Keratinocyte (primary cell): Measurements from ENCODE around the gene SLC33A1. TPM values are rescaled to one million over a fixed set of nuclear protein-coding genes. Genes with fewer than 3 reads are reported as not detected.

Experiments
- DNase-seq: peaks from one replicate; pipeline ENCODE4 v3.0.0-alpha.2; 2011; ENCODE audit warnings: low read depth, missing footprints, low spot score
- FAIRE-seq: peaks from 2 replicates; lab custom pipeline; 2011; peaks lifted over from hg19 to GRCh38; lab: Jason Lieb, UNC
- H2AFZ ChIP-seq: 2 replicates; pipeline ENCODE4 v1.6.0; 2012; ENCODE audit warnings: low read length, control low read depth, inconsistent platforms; ENCODE audit not compliant: control insufficient read depth
- H3K27ac ChIP-seq: 2 replicates; pipeline ENCODE4 v1.5.1; 2011; ENCODE audit warnings: low read length; ENCODE audit not compliant: control insufficient read depth, insufficient read depth
- H3K27me3 ChIP-seq: 3 replicates; pipeline ENCODE4 v1.6.0; 2011; ENCODE audit warnings: low read length; ENCODE audit not compliant: control insufficient read depth, insufficient read depth; ENCODE audit errors: extremely low read depth
- H3K36me3 ChIP-seq, 2 experiments: 2 replicates in 1 of 2; 3 replicates in 1 of 2; pipeline ENCODE4 v1.5.1; 2011; ENCODE audit warnings: low read length in 2 of 2, mild to moderate bottlenecking in 1 of 2; ENCODE audit not compliant: control insufficient read depth in 2 of 2, insufficient read depth in 2 of 2; ENCODE audit errors: extremely low read depth in 1 of 2
- H3K4me1 ChIP-seq: 3 replicates; pipeline ENCODE4 v1.5.1; 2011; ENCODE audit warnings: low read length; ENCODE audit not compliant: control insufficient read depth, insufficient read depth; ENCODE audit errors: extremely low read depth
- H3K4me2 ChIP-seq: 3 replicates; pipeline ENCODE4 v1.6.0; 2011; ENCODE audit warnings: low read depth, low read length; ENCODE audit not compliant: control insufficient read depth, insufficient read depth; ENCODE audit errors: extremely low read depth
- H3K4me3 ChIP-seq, 3 experiments: fragments of 200-600 bp in 1 of 3; sonication (generic) in 1 of 3; 2 replicates in 2 of 3; 3 replicates in 1 of 3; pipeline ENCODE4 v1.5.1; 2011 to 2016; ENCODE audit warnings: low read length in 3 of 3, mild to moderate bottlenecking in 3 of 3, control low read depth in 2 of 3, inconsistent platforms in 1 of 3, low read depth in 1 of 3, mixed read lengths in 1 of 3, mixed run types in 1 of 3, moderate library complexity in 1 of 3; ENCODE audit not compliant: control insufficient read depth in 2 of 3, insufficient read depth in 2 of 3; ENCODE audit errors: extremely low read depth in 1 of 3
- H3K79me2 ChIP-seq: 2 replicates; pipeline ENCODE4 v1.6.0; 2012; ENCODE audit warnings: low read length; ENCODE audit not compliant: control insufficient read depth, insufficient read depth
- H3K9ac ChIP-seq: 3 replicates; pipeline ENCODE4 v1.6.0; 2011; ENCODE audit warnings: low read length; ENCODE audit not compliant: control insufficient read depth, insufficient read depth; ENCODE audit errors: extremely low read depth
- H3K9me1 ChIP-seq: 3 replicates; pipeline ENCODE4 v1.6.0; 2011; ENCODE audit warnings: low read length; ENCODE audit not compliant: control insufficient read depth, insufficient read depth; ENCODE audit errors: extremely low read depth
- H3K9me3 ChIP-seq: 2 replicates; pipeline ENCODE4 v1.5.1; 2012; ENCODE audit warnings: low read depth, low read length; ENCODE audit not compliant: control insufficient read depth
- H4K20me1 ChIP-seq: 3 replicates; pipeline ENCODE4 v1.6.0; 2011; ENCODE audit warnings: low read length; ENCODE audit not compliant: control insufficient read depth, insufficient read depth; ENCODE audit errors: extremely low read depth
- CTCF ChIP-seq, 3 experiments: IDR thresholded peaks in 1 of 3; conservative IDR thresholded peaks in 1 of 3; optimal IDR thresholded peaks in 1 of 3; 2 replicates in 2 of 3; 3 replicates in 1 of 3; pipeline versions ENCODE3 to v1.5.1; 2011; ENCODE audit warnings: low read length in 3 of 3, mild to moderate bottlenecking in 3 of 3, moderate library complexity in 2 of 3, control low read depth in 1 of 3, inconsistent platforms in 1 of 3; ENCODE audit not compliant: insufficient read depth in 2 of 3; ENCODE audit errors: extremely low read depth in 1 of 3
- EZH2 ChIP-seq: IDR thresholded peaks from one replicate; pipeline ENCODE4 v1.6.1; 2012; ENCODE audit warnings: inconsistent platforms, mild to moderate bottlenecking, low read length, moderate library complexity
- dilution Hi-C: fragments of 300-500 bp; cut with MboI; formaldehyde crosslinking; loops from one replicate; pipeline ENCODE4 v1.7.0; 2020; ENCODE audit warnings: low sequenced_read_pairs; ENCODE audit not compliant: extremely low pct_ligation_motif_present
- polyA plus RNA-seq, 5 experiments: library from polyadenylated mRNA; depleted of rRNA in 3 of 5; stranded (reverse) in 3 of 5; stranded (forward) in 1 of 5; unstranded in 1 of 5; fragments of >200 nt; gene quantifications; 1 replicate in 1 of 5; 2 replicates in 3 of 5; 3 replicates in 1 of 5; pipeline versions ENCODE4 v1.2.1 to v1.2.3, GENCODE V29; 2011 to 2012; ENCODE audit warnings: missing spikeins in 2 of 5, low read depth in 1 of 5, low replicate concordance in 1 of 5

SLC33A1 gene
- polyA plus RNA-seq, 1 donor (not counting 4 experiments of a cell fraction or from before 2014, with no cell fraction given) = 33.9 TPM

- Histone ChIP-seq H3K4me1 (no peaks in the 10 kb centered on the region), H3K4me3 (no peak overlapping the region), H3K9me3 (no peaks in the 10 kb centered on the region), H3K9me1 (no peaks in the 10 kb centered on the region), H3K27ac (no peak overlapping the region), H3K27me3 (no peaks in the 10 kb centered on the region), H3K4me2 (no peak overlapping the region), H4K20me1 (no peaks in the 10 kb centered on the region), H3K36me3 (no peaks in the 10 kb centered on the region), H3K9ac (no peak overlapping the region), H2AFZ (no peak overlapping the region), H3K79me2 (no peaks in the 10 kb centered on the region)
- no peak for TF ChIP-seq EZH2
- DNase-seq (no peak), FAIRE-seq (no peak)
- dilution Hi-C loops = no loop called here
Measured at GRCh38 chr3:155778462-155778861, 75.8 kb downstream of the SLC33A1 start.

- Histone ChIP-seq H3K4me2 (no peak overlapping the region), H3K27me3 (no peaks in the 10 kb centered on the region), H3K27ac (no peak overlapping the region), H3K9me3 (no peaks in the 10 kb centered on the region), H3K9me1 (no peaks in the 10 kb centered on the region), H3K4me3 (no peak overlapping the region), H3K36me3 (no peaks in the 10 kb centered on the region), H3K9ac (no peak overlapping the region), H3K4me1 (no peaks in the 10 kb centered on the region), H2AFZ (no peak overlapping the region), H4K20me1 (no peaks in the 10 kb centered on the region), H3K79me2 (no peaks in the 10 kb centered on the region)
- FAIRE-seq (no peak), DNase-seq (no peak)
- TF ChIP-seq CTCF (optimal IDR thresholded peaks at IDR 0.05 in 1 of 3, IDR thresholded peaks at IDR 0.05 in 1 of 3, conservative IDR thresholded peaks at IDR 0.05 in 1 of 3; ENCODE audit: extremely low read depth in 1 of 3, insufficient read depth in 2 of 3, low read length in 3 of 3) (no peak), EZH2 (no peak)
- dilution Hi-C loops = no loop called here
Measured at GRCh38 chr3:155772801-155773200, 81.4 kb downstream of the SLC33A1 start.

GRCh38 chr3:155771126-155771525, 83.1 kb downstream of the SLC33A1 start:
- FAIRE-seq = no peak
- TF ChIP-seq EZH2 (no peak), CTCF (optimal IDR thresholded peaks at IDR 0.05 in 1 of 3, IDR thresholded peaks at IDR 0.05 in 1 of 3, conservative IDR thresholded peaks at IDR 0.05 in 1 of 3; ENCODE audit: extremely low read depth in 1 of 3, insufficient read depth in 2 of 3, low read length in 3 of 3) (no peak)
- Histone ChIP-seq H3K4me1 (no peaks in the 10 kb centered on the region), H3K79me2 (no peaks in the 10 kb centered on the region), H3K9me1 (no peaks in the 10 kb centered on the region), H3K36me3 (no peaks in the 10 kb centered on the region), H2AFZ (no peak overlapping the region), H3K9me3 (no peaks in the 10 kb centered on the region), H3K4me3 (no peak overlapping the region), H3K4me2 (no peak overlapping the region), H3K9ac (no peak overlapping the region), H4K20me1 (no peaks in the 10 kb centered on the region), H3K27me3 (no peaks in the 10 kb centered on the region), H3K27ac (no peak overlapping the region)
- DNase-seq = no peak
- dilution Hi-C loops = no loop called here
